ENCODE measurements around the gene HS3ST4. TPM values are rescaled to one million over a fixed set of nuclear protein-coding genes. Genes with fewer than 3 reads are reported as not detected.

The HS3ST4 gene
- total RNA-seq, 1 experiment from 2014 or later: not detected

DNA sequence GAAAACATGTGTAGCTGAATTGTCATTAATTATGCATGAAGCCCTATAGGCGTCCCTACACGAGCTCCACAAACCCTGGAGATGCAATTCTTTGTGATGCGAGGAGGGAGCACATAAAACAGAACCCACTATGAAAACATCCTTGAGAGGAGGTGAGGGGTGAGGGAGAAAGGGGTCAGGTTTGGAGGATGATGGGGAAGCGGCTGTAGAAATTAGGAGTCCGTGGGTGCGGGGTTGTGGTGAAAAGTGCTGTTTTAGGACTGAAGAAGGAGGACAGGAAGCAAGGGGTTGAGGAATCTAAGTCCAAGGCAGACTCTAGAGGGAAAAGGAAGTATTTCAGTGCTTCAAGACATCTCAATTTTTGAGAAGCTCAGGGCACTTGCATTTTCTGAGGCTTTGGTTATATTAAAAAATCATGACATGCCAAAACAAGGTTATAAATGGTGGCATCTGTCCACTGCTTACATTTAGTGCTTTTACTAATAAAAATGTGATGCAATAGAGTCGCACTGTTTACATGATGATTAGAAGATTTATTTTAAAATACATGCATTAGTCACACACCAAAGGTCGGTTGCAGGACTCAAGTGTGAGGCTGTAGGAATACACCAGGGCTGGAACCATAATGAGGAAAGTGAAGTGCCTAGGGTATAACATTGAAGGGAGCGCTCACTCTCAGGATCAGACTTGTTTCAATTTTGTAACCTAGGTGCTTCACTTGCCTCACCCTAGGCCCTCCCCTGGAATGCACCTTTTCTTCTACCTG, 379.5 kb downstream of the HS3ST4 start:
- RAD21 ChIA-PET (ENCODE audit: low non-redundant PET in 1 of 2, low total read pairs in 2 of 2, uncharacterized antibody in 2 of 2, unreplicated experiment in 2 of 2): no interaction called here

More for the DNA sequence above, 379.5 kb downstream of the HS3ST4 start:
- no peaks in the 10 kb centered on the region for H3K27me3 ChIP-seq (ENCODE audit: insufficient read depth, low read length)
- no peaks in the 10 kb centered on the region for H3K9me2 ChIP-seq (ENCODE audit: insufficient read depth)
- no peak overlapping the region for H3K9ac ChIP-seq (ENCODE audit: low read length)
- no peaks in the 10 kb centered on the region for H3K36me3 ChIP-seq (ENCODE audit: control insufficient read depth in 1 of 2, insufficient read depth in 2 of 2, low read length in 2 of 2)
- no TSS peak for BruUV-seq (replicated peaks)
- no peaks in the 10 kb centered on the region for H3K79me2 ChIP-seq (ENCODE audit: insufficient read depth, low read length)
- POLR2A ChIA-PET: no interaction called here
- no peaks in the 10 kb centered on the region for H4K20me1 ChIP-seq (ENCODE audit: insufficient read depth)
- H3K9me3 ChIP-seq (ENCODE audit: control insufficient read depth in 1 of 2, insufficient read depth in 1 of 2, low read depth in 1 of 2, low read length in 2 of 2): peaks cover 8 to 21% of the 10 kb centered on the region in 2 experiments; a peak in 2 of 4 replicates
- CTCF ChIA-PET: no interaction called here
- no peak overlapping the region for H3K27ac ChIP-seq (ENCODE audit: low read depth, low read length)
- ATAC-seq (no peak), DNase-seq (ENCODE audit: low read depth, low spot score) (no peak)
- intact Hi-C loops (cut with micrococcal nuclease): no loop called here
- H3K4me2 ChIP-seq (ENCODE audit: low read length): no peak overlapping the region
- no peaks in the 10 kb centered on the region for H3K4me1 ChIP-seq (ENCODE audit: control insufficient read depth in 1 of 2, insufficient read depth in 2 of 2, low read length in 2 of 2)
- H2AFZ ChIP-seq (ENCODE audit: low read depth, low read length, poor library complexity, severe bottlenecking): no peak overlapping the region
- H3K4me3 ChIP-seq (replicated peaks in 1 of 2; ENCODE audit: low read depth in 1 of 2, low read length in 2 of 2): no peak overlapping the region
- TF ChIP-seq EZH2 (IDR thresholded peaks at IDR 0.05) (no peak), POLR2A (IDR thresholded peaks at IDR 0.05; ENCODE audit: borderline replicate concordance, extremely low read depth, insufficient read depth, insufficient read length) (no peak), ZFX (IDR thresholded peaks at IDR 0.05) (no peak), CEBPB (IDR thresholded peaks at IDR 0.05; ENCODE audit: low read depth) (no peak), CBX3 (IDR thresholded peaks at IDR 0.05; ENCODE audit: low read depth) (no peak), EZH2phosphoT487 (IDR thresholded peaks at IDR 0.05; ENCODE audit: borderline replicate concordance) (no peak), SRF (IDR thresholded peaks at IDR 0.05; ENCODE audit: low read depth) (no peak)
- TF ChIP-seq, protein P1, sequence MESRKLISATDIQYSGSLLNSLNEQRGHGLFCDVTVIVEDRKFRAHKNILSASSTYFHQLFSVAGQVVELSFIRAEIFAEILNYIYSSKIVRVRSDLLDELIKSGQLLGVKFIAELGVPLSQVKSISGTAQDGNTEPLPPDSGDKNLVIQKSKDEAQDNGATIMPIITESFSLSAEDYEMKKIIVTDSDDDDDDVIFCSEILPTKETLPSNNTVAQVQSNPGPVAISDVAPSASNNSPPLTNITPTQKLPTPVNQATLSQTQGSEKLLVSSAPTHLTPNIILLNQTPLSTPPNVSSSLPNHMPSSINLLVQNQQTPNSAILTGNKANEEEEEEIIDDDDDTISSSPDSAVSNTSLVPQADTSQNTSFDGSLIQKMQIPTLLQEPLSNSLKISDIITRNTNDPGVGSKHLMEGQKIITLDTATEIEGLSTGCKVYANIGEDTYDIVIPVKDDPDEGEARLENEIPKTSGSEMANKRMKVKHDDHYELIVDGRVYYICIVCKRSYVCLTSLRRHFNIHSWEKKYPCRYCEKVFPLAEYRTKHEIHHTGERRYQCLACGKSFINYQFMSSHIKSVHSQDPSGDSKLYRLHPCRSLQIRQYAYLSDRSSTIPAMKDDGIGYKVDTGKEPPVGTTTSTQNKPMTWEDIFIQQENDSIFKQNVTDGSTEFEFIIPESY (IDR thresholded peaks at IDR 0.05; ENCODE audit: extremely low read depth, insufficient replicate concordance, low read length): no peak

Measured in HCT116 (cell line).